ENCODE results near the gene TSR2. TPM values are rescaled to one million over a fixed set of nuclear protein-coding genes. Genes with fewer than 3 reads are reported as not detected.

TSR2 gene
- total and polyA plus RNA-seq, 2 of the 13 experiments (the other 11 are each of a cell fraction or from before 2014, with no cell fraction given) = 10.9 to 35.5 TPM

DNA sequence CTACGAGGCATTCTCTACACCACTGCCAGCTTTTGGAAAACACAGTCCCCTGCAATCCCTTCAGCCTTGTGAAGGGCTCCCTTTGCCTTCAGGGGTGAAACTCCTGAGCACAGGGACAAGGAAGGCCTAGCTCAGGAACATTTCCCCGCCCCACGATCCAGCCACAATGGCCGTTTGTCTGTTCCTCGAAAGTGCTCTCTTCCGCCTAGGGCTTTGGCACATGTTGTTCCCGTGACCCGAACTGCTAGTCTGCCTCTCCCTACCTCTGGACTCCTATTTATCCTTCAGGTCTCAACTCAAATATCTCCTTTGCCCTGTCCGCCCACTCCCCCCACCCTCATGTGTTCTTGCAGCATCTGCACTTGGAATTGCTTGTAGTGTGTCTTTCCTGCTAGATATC is 43.7 kb downstream of the TSR2 start (continued):
- no peak for TF ChIP-seq IRX3 (CRISPR knock-in tag; IDR thresholded peaks at IDR 0.05; ENCODE audit: borderline replicate concordance, low read depth)
- no peak for TF ChIP-seq PHB2 (IDR thresholded peaks at IDR 0.05; ENCODE audit: partially characterized antibody)
- TF ChIP-seq MAX (IDR thresholded peaks at IDR 0.05) = peak; percentile 61
- TF ChIP-seq SIN3A (IDR thresholded peaks at IDR 0.05; ENCODE audit: borderline replicate concordance, low read depth, low read length) = no peak
- no peak for TF ChIP-seq BRCA1 (CRISPR knock-in tag; IDR thresholded peaks at IDR 0.05)
- TF ChIP-seq ZNF589 (CRISPR knock-in tag; conservative IDR thresholded peaks at IDR 0.05) = no peak
- TF ChIP-seq ZNF564 (CRISPR knock-in tag; IDR thresholded peaks at IDR 0.05) = no peak

- ChIA-PET CTCF (ENCODE audit: low intra/inter-chr PET ratio, low total read pairs) (no interaction called here), POLR2A (no interaction called here)
- in situ Hi-C loops (cut with HindIII; ENCODE audit: extremely low pct_ligation_motif_present, low pct_unique_long_range_greater_than_20kb) = no loop called here
- intact Hi-C loops (cut with micrococcal nuclease; ENCODE audit: unreplicated experiment) = loop anchor here (2.0 kb wide), 1 partner anchor 46 kb away; no protein-coding TSS in a partner anchor
- Histone ChIP-seq H3K27me3 (ENCODE audit: control insufficient read depth in 1 of 2, insufficient read depth in 2 of 2, low read length in 2 of 2) (no peaks in the 10 kb centered on the region), H3K9me3 (ENCODE audit: low read length) (no peaks in the 10 kb centered on the region), H3K79me2 (ENCODE audit: insufficient read depth, low read length) (no peaks in the 10 kb centered on the region), H2AFZ (ENCODE audit: low read length) (no peak overlapping the region), H3K4me1 (ENCODE audit: insufficient read depth, low read length) (peaks cover 30% of the 10 kb centered on the region), H3K4me3 (replicated peaks in 1 of 3; ENCODE audit: insufficient read depth in 1 of 3, low read depth in 2 of 3, low read length in 3 of 3) (peak overlapping the region in 1 of 3 experiments; percentile 4; a peak in 1 of 6 replicates), H3K4me2 (ENCODE audit: low read depth, low read length) (peak overlapping the region; percentile 51), H4K20me1 (ENCODE audit: insufficient read depth, low read length) (no peaks in the 10 kb centered on the region), H3K36me3 (replicated peaks in 1 of 2; ENCODE audit: control insufficient read depth in 1 of 2, insufficient read depth in 2 of 2, low read length in 2 of 2) (no peaks in the 10 kb centered on the region), H3K9ac (ENCODE audit: insufficient read depth, low read depth, low read length) (no peak overlapping the region), H3K27ac (ENCODE audit: extremely low read length, insufficient read depth, low read length) (no peak overlapping the region)
- no peak for FAIRE-seq
- WGBS (ENCODE audit: low lambda C conversion rate) = 25% methylated on average over 1 of the region's 3 CpGs
- ATAC-seq = peak; percentile 63
- BruUV-seq (replicated peaks) = no TSS peak
- no peak for DNase-seq (ENCODE audit: low spot score)
- TF ChIP-seq HMGXB4 (CRISPR knock-in tag; IDR thresholded peaks at IDR 0.05; ENCODE audit: borderline replicate concordance in 1 of 2, low read depth in 1 of 2) (no peak), SP5 (CRISPR knock-in tag; IDR thresholded peaks at IDR 0.05; ENCODE audit: borderline replicate concordance, low read depth) (no peak), ZNF709 (CRISPR knock-in tag; IDR thresholded peaks at IDR 0.05) (no peak), ZNF207 (IDR thresholded peaks at IDR 0.05; ENCODE audit: borderline replicate concordance) (no peak), CBX2 (IDR thresholded peaks at IDR 0.05; ENCODE audit: low read depth, low read length) (no peak), CBX2 (CRISPR knock-in tag; IDR thresholded peaks at IDR 0.05; ENCODE audit: low read depth) (no peak), ZNF7 (CRISPR knock-in tag; IDR thresholded peaks at IDR 0.05) (no peak), ZNF33B (CRISPR knock-in tag; IDR thresholded peaks at IDR 0.05) (no peak), CTCF (CRISPR knock-in tag; IDR thresholded peaks at IDR 0.05) (no peak), NR0B2 (CRISPR knock-in tag; IDR thresholded peaks at IDR 0.05) (no peak)
- TF ChIP-seq, protein P1, sequence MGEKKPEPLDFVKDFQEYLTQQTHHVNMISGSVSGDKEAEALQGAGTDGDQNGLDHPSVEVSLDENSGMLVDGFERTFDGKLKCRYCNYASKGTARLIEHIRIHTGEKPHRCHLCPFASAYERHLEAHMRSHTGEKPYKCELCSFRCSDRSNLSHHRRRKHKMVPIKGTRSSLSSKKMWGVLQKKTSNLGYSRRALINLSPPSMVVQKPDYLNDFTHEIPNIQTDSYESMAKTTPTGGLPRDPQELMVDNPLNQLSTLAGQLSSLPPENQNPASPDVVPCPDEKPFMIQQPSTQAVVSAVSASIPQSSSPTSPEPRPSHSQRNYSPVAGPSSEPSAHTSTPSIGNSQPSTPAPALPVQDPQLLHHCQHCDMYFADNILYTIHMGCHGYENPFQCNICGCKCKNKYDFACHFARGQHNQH (CRISPR knock-in tag; IDR thresholded peaks at IDR 0.05) = no peak
- TF ChIP-seq, protein P2, sequence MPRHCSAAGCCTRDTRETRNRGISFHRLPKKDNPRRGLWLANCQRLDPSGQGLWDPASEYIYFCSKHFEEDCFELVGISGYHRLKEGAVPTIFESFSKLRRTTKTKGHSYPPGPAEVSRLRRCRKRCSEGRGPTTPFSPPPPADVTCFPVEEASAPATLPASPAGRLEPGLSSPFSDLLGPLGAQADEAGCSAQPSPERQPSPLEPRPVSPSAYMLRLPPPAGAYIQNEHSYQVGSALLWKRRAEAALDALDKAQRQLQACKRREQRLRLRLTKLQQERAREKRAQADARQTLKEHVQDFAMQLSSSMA (CRISPR knock-in tag; IDR thresholded peaks at IDR 0.05) = no peak
Observed at GRCh38 chrX:54484666-54485065, 44.5 kb downstream of the TSR2 start.
